ENCODE results near the gene EGLN1.

Gene EGLN1

DNA sequence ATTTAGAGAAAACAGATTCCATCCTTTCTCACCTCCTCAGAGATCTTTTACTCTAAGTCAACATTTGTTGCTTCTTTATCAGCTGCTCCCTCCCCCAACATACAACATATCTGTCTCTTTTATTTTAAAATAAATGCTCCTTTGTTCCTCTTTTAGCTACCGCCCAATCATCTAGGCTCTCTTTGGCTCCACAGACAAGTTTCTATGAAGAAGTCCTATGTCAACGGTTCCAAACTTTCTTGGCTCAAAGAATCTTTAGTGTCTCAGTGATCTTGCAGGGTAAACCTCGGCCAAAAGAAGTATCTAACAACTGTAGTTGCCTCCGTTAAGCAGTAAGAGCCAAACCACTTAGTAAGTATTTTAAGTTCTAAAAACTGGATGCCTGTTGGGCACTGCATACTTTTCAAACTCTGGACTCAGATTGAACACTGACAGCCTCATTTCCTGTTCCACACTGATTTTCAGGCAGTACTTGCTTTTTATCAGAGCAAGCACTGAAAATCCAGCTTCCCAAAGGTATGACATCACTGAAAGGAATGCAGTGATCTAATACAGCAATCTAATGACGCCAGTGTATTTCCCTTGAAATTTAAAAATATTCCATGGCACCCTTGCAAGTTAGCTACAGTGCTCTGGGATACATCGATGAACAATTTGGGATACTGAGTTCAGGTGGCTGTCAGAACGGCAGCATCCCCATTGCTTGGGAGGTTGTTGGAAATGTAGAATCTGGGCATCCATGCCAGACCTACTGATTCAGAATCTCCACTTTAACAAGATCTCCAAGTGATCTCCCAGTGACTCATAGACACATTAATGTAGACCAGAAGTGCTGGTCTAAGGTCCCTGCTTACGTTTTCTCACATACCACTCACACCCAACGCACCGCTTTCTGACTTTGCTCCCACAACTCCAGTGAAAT, 26.8 kb downstream of the EGLN1 start:
- no peak for DNase-seq

DNA sequence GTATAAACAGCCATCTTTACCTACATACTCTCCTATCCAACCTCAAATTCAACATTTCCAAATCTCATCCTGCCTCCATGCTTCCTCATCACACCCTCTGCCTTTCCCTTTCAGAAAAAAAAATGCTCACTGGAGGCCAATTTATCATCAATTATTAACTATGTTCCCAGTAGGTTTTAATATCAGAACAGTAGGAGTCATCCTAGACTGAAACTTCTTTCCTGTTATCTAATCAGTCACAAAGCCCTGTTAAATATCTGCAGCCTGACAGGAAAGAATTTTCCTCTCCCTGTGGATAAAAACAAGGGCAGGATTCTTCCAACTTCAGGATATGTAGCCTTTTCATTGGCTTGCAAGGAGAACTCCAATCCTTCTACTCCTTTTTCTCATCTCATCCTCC, 28.4 kb downstream of the EGLN1 start:
- DNase-seq: no peak

GRCh38 chr1:231392389-231393131, 29.5 kb downstream of the EGLN1 start:
- no peak for DNase-seq

- no peak for DNase-seq
Observed at GRCh38 chr1:231390071-231390470, 32.0 kb downstream of the EGLN1 start.

DNA sequence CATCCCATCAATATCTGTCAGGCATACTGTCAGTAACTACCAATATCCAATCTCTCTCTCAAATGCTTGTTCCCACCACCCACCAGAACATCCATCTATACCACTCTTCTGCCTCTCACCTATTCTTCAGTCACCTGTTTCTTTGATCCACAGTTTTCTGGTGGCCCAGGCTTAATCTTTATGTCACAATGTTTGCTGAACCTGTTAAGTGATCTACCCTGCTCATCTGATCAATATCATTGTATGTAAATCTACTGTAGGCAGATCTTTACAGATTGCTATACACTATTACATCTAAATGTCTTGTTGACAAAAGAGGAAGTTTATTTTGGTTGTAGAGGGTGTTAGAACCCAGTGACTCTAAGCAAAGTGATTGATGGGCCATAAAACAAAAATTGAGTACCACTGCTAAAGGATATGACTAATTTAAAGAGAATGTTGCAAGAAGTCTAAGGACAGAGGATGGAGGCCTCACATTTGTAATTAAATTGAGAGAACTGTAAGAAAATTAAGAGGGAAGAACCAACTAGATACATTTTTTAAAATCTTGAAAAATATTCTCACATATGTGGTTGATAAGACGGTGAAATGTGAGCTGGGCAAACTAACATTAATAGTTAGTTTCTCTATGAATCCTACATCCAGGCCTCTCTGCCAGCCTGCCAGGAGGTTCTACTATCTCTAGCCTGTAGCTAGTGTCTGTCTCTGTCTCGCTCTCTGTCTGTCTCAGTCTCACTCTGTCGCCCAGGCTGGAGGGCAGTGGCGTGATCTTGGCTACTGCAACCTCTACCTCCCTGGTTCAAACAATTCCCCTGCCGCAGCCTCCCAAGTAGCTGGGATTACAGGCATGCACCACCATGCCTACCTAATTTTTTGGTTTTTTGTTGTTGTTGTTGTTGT, 34.1 kb downstream of the EGLN1 start:
- no peak for DNase-seq

DNA sequence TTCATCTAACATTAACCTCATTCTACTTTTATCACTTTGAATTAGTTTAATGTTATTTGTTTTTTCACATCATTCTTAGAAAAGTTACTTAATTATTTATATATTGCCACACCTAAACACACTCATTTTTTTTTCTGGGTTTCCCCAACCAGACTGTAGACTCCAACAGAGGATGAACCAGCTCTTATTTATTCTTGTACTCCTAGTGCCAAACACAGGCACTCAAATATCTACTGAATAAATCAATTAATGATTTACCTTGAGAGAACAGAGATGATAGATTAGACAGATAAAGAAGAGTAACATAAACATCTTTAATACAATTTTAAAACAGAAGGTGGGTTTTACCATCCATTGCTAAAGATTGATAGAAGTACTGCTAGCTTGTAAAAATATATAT, 35.6 kb downstream of the EGLN1 start:
- DNase-seq: no peak

DNA sequence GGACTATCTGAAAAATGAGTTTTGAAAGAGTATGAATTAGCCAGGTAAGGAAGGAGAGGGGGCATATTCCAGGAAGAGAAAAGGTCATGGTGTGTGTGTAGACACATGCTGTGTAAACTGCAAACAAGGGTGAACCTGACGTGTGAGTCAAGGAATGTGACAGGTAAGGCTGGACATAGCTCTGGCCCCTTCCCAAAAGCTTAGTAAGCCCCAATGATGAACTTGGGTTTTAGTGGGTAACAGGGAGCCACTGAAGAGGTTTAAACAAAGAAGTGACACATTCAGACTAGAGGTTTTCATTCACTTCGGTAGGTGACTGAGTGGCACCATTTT, 36.7 kb downstream of the EGLN1 start:
- DNase-seq: no peak

- no peak for DNase-seq
Observed at GRCh38 chr1:231384696-231385415, 37.2 kb downstream of the EGLN1 start.

DNA sequence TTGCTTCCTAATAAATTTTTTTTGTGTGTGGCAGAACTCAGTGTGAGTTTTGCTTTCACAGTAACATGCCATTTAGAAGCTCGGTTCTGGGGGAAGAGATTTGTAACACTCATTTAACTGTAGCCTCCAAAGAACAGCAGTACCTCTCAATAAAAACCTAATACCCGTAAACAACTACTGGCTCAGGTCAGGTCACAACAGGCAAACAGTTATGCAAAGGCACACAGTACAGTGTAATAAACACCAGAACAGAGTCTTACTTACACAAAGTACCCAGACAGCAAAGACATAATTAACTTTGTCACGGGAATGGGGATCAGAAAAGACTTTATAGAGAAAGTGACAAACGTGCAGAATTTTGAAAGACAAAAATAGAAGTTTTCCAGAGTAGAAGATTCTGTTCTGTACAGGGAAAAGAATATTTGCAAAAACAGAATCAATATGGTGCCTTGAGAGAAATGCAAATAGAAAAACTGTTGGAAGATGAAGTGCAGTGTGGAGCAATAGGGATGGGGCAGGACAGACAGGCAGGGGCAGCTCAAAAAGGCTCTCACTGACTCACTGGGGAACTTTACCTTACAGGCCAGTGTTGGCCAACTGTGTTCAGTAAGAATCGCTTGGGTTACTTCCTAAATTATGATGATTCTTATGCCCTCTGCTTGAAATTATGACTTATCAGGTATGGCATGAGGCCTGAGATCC, 38.8 kb downstream of the EGLN1 start:
- no peak for DNase-seq

GRCh38 chr1:231382426-231382825, 39.7 kb downstream of the EGLN1 start:
- DNase-seq: no peak

- DNase-seq: no peak
Observed at GRCh38 chr1:231381729-231382128, 40.4 kb downstream of the EGLN1 start.

DNA sequence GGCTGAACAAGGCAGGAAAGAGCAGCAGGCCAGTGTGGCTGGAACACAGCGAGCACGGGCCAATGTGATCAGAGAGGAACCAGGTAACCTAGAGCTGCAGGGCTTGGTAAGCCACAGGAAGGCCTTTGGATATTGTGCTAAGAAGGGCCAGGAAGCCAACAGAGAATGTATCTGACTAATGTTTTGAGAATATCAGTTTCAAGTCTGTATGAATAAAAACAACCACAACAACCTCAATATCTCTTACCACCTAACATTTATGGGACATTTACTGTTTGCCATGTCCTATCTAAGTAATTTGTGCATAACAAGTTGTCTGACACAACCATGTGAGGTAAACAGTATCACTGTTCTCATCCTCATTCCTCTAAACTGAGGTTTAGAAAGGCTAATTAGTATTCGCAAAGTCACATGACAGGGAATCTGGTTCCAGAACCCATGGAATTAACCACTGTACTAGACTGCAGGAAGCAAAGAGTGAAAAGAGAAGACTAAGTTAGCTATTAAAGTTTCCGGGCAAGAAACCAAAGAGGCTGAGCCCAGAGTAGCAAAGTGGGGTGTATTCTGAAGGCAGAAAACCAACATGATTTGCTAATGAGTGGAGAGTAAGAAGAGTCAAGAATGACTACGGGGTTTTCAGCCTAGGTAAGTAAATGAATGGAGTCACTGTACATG, 45.1 kb downstream of the EGLN1 start:
- DNase-seq: no peak

GRCh38 chr1:231376101-231376500, 46.0 kb downstream of the EGLN1 start:
- DNase-seq: no peak

GRCh38 chr1:231374394-231374793, 47.7 kb downstream of the EGLN1 start:
- no peak for DNase-seq

DNA sequence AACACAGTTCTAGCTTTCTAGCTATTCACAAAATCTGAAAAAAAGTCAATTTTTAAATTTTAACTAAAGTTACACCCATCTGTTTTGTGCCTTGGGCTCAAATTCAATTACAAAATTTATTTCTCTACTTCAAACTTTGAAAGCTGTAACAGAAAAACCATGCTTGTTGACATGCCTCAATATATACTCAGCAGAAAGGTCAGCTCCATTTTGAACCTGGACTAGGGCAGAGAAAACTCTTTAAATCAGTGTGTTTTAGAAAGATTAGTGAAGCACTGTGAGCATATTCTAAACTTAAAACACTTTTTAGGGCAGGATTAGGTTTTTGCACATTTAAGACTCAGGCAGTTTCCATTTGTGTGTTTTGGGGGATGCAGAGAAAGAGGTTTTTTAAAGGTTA, 49.6 kb downstream of the EGLN1 start:
- no peak for DNase-seq

DNA sequence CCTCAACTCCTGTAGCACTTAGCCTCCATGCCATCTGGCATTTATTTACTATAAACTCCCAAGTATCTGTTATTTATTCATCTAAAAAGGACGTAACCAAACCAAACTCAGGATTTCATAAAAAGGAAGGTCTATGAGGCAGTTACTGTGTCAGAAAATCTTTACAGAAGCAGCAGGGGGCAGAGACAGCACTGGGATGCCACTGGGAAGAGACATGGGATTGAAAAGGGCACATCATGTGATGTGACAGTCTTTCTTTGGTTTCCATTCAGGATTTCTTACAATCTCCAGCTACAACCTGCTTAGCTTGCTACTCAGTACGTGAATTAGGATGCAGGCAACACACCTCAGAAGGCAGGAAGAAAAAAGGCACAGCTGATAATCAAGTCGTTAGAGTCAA, 52.8 kb downstream of the EGLN1 start:
- no peak for DNase-seq

DNA sequence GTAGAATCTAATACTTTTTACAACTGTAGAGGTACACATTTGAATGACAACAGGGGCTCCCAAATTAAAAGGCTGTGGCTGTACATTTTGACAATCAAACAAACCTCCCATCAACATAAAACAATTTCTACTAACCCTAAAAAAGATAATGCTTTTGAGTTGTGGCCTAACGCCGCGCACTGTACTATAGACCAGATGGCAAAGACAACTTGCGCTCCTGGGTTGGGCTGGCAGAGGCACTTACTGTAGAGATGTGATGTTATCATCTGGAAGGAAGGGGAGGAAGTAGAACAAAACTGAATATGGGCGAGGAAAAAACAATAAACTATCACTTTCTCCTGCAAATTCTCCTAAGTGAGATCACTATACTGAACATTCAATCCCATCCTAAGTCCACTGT, 57.9 kb downstream of the EGLN1 start:
- DNase-seq: no peak

DNA sequence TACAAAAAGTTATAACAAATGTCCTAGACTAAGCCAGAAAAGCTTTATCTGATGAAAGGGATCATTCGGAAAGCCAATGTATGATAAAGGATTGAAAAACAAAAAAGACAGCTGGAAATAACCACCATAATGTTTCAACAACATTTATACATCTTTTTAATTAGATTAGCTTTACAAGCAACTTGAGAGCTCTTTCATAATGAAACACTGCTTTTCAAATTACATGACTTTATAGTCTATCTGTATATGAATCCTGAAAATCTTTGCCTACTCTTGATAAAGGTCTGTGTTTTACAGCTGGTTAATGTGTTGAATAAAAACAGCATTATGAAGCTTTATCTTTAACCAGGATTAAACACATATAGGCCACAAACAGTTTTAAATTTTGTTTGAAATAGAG, 58.5 kb downstream of the EGLN1 start:
- no peak for DNase-seq

DNA sequence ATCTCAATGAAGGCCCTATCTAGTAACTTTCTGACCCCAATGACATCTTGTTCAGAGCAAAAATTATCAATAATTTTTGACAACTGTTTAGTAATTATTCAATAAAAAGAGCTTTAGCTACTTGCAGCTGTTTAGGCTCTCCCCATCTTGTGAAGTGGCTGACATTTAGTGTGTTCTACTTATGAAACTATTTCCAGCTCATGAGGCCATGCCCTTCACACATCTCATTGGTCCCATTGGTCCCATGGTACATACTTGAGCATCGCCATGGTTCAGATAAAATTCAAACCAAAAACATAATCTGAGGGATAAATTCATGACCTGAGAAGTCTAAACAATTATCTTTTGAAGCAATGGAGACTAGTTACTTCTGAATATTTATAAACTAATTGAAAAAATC, 59.8 kb downstream of the EGLN1 start:
- DNase-seq: no peak

DNA sequence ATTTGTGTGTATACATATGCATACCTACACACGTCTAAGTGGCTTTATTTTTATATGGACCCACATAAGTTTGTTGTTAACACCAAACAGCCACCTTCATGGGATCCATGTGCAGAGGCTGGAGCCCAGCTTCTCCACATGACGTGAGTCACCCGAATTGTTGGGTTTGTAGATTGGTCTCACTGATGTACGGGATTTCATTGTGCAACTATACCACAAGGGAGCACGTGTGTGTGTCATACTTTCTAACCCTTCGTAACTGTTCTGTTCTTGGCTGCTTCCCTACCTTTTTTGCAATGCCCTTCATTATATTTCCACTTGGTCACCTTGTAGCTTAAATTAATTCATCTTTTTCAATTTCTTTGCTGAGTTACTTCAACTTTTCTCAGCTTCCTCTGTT, 63.0 kb downstream of the EGLN1 start:
- no peak for DNase-seq

- peak; percentile 11 for DNase-seq
Observed at GRCh38 chr1:231357831-231358354, 64.2 kb downstream of the EGLN1 start.

Measured in NCI-H1417 treated with DMSO at 0.1 percent for 48 hours (cell line).